K562 (cell line): Measurements from ENCODE around the gene ATRIP. TPM values are rescaled to one million over a fixed set of nuclear protein-coding genes. Genes with fewer than 3 reads are reported as not detected.

Experiments
- EP400 ChIP-seq: fragments of 450-650 bp; IDR thresholded peaks from 2 replicates; pipeline ENCODE4 v1.6.1; 2017; ENCODE audit warnings: antibody characterized with exemption, mild to moderate bottlenecking, moderate library complexity
- ETV6 ChIP-seq, 3 experiments: fragments of 150-350 bp in 1 of 3; sonication (generic) in 1 of 3; formaldehyde crosslinking in 1 of 3; IDR thresholded peaks; 2 replicates each; pipeline versions ENCODE4 v1.6.1 to v1.8.0; 2014 to 2022; ENCODE audit warnings: borderline replicate concordance in 2 of 3, low read depth in 2 of 3, antibody characterized with exemption in 1 of 3, low read length in 1 of 3, mild to moderate bottlenecking in 1 of 3, missing genetic modification reagents in 1 of 3
- FOXA3 ChIP-seq, 2 experiments: fragments of 450-650 bp in 1 of 2; sonication (generic) in 1 of 2; formaldehyde crosslinking; IDR thresholded peaks in 1 of 2; conservative IDR thresholded peaks in 1 of 2; 2 replicates each; pipeline versions ENCODE4 v1.4.0 to v1.8.0; 2020 to 2022; ENCODE audit warnings: mild to moderate bottlenecking in 2 of 2, missing genetic modification reagents in 1 of 2
- JUNB ChIP-seq: fragments of 450-650 bp; formaldehyde crosslinking; conservative IDR thresholded peaks from 2 replicates; pipeline ENCODE4 v1.4.0; 2020; ENCODE audit warnings: mild to moderate bottlenecking
- KDM2B ChIP-seq: fragments of 250-450 bp; sonication (Bioruptor Pico); IDR thresholded peaks from 2 replicates; pipeline ENCODE4 v1.8.0; 2021; ENCODE audit warnings: mild to moderate bottlenecking, moderate library complexity
- KDM4B ChIP-seq, 2 experiments: fragments of 450-650 bp in 1 of 2; sonication (generic) in 1 of 2; IDR thresholded peaks; 2 replicates each; pipeline ENCODE4 v1.6.1; 2016 to 2017; ENCODE audit warnings: borderline replicate concordance in 2 of 2, antibody characterized with exemption in 1 of 2, low read depth in 1 of 2, mild to moderate bottlenecking in 1 of 2
- NCOA4 ChIP-seq: fragments of 450-650 bp; IDR thresholded peaks from 2 replicates; pipeline ENCODE4 v1.6.1; 2018; ENCODE audit warnings: mild to moderate bottlenecking; ENCODE audit not compliant: partially characterized antibody
- POLR2AphosphoS2 ChIP-seq: IDR thresholded peaks from 2 replicates; pipeline ENCODE4 v1.6.1; 2012; ENCODE audit warnings: low read length, improper control_type of control experiment
- REST ChIP-seq, 2 experiments: fragments of 450-650 bp; formaldehyde crosslinking in 1 of 2; IDR thresholded peaks; 2 replicates each; pipeline versions ENCODE4 v1.4.0 to v1.6.1; 2014 to 2020; ENCODE audit warnings: mild to moderate bottlenecking in 2 of 2, borderline replicate concordance in 1 of 2, low read depth in 1 of 2
- TRIM24 ChIP-seq, 2 experiments: fragments of 450-650 bp; IDR thresholded peaks; 2 replicates each; pipeline ENCODE4 v1.6.1; 2016
- YY1 ChIP-seq, 3 experiments: IDR thresholded peaks; 2 replicates each; pipeline ENCODE4 v1.6.1; 2011; ENCODE audit warnings: low read length in 2 of 3, mild to moderate bottlenecking in 2 of 3, moderate library complexity in 2 of 3, borderline replicate concordance in 1 of 3, control low read depth in 1 of 3, low read depth in 1 of 3; ENCODE audit not compliant: insufficient read depth in 3 of 3, insufficient replicate concordance in 2 of 3, control insufficient read depth in 1 of 3, insufficient read length in 1 of 3; ENCODE audit errors: extremely low read depth in 1 of 3
- ZNF232 ChIP-seq: sonication (generic); formaldehyde crosslinking; IDR thresholded peaks from 2 replicates; pipeline ENCODE4 v1.8.0; 2022; ENCODE audit warnings: mild to moderate bottlenecking, missing genetic modification reagents
- ZNF551 ChIP-seq: fragments of 250-450 bp; sonication (Bioruptor Pico); IDR thresholded peaks from 2 replicates; pipeline ENCODE4 v1.5.0; 2021; ENCODE audit warnings: mild to moderate bottlenecking, moderate library complexity
- ZNF707 ChIP-seq: fragments of 250-450 bp; sonication (Bioruptor Pico); conservative IDR thresholded peaks from 2 replicates; pipeline ENCODE4 v1.8.0; 2022; ENCODE audit warnings: inconsistent platforms, mild to moderate bottlenecking, moderate library complexity
- ZNF717 ChIP-seq: fragments of 250-450 bp; sonication (Bioruptor Pico); IDR thresholded peaks from 2 replicates; pipeline ENCODE4 v1.5.0; 2021
- ZNF76 ChIP-seq: fragments of 250-450 bp; sonication (Bioruptor Pico); IDR thresholded peaks from 2 replicates; pipeline ENCODE4 v1.4.0; 2020; ENCODE audit warnings: mild to moderate bottlenecking, moderate library complexity, borderline replicate concordance
- polyA plus RNA-seq, 8 experiments: library from polyadenylated mRNA; depleted of rRNA in 4 of 8; stranded (reverse) in 5 of 8; unstranded in 3 of 8; fragments of >200 nt; fragmentation: Nextera tagmentation in 2 of 8; fragmentation: Illumina TruSeq in 1 of 8; extraction: Ambion mirVana in 2 of 8; extraction: Trizol in 1 of 8; gene quantifications; 2 replicates each; pipeline versions ENCODE4 v1.2.1 to v1.2.3, GENCODE V29; 2011 to 2014; ENCODE audit warnings: inconsistent platforms in 1 of 8, missing spikeins in 1 of 8
- total RNA-seq, 7 experiments: library from RNA; depleted of rRNA in 6 of 7; stranded (reverse); fragments of >200 nt in 6 of 7; fragmentation: Illumina TruSeq in 2 of 7; extraction: Trizol in 2 of 7; gene quantifications; 2 replicates each; pipeline versions ENCODE4 v1.2.1 to v1.2.3, GENCODE V29; 2011 to 2021; ENCODE audit warnings: low replicate concordance in 1 of 7
- TF ChIP-seq, protein P1 (sequence below): fragments of 450-650 bp; IDR thresholded peaks from one replicate; pipeline ENCODE4 v1.6.1; 2018; ENCODE audit warnings: mild to moderate bottlenecking, moderate library complexity; ENCODE audit not compliant: partially characterized antibody

The ATRIP gene
- total and polyA plus RNA-seq, 9 of the 15 experiments (the other 6 are each of a cell fraction or from before 2014, with no cell fraction given), result 1.7 to 15.7 (median 10.5) TPM

DNA sequence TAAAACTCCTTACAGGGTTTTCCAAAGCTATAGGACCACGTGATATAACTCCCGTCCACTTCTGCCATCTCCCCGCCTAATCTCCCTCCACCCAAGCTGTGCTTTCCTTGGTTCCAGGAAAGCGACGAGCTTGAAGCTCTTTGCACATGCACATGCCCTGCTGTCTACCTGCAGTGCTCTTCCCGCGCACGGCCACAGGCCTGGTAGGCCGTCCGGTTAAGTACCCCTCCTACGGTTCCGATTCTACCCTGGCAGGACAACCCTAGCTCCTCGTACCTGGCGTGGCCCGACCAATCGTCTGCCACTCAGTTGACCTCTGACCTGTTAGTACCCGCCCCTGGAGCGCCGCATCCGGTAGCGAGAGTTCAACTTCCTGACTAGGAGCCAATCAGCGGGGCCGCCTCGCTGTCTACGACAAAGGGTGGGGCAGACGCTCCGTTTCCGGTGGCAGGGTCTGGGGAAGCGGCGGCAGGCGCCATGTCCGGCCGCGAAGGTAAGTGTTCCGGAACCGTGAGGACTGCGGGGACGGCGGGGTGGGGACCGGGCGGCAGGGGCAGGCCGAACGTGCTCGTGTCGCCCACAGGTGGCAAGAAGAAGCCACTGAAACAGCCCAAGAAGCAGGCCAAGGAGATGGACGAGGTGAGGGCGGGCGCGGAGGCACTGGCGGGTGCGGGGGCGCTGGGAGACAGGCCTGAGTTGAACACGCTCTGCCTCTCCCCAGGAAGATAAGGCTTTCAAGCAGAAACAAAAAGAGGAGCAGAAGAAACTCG, 6.5 kb upstream of the ATRIP start, which contains the start of the genes CCDC51 and TMA7 (continued):
- TF ChIP-seq KDM4B (IDR thresholded peaks at IDR 0.05; ENCODE audit: borderline replicate concordance in 2 of 2, low read depth in 1 of 2) (peak in 1 of 2 experiments; percentile 51; a peak in 1 of 4 replicates), ZNF232 (CRISPR knock-in tag) (no peak), JUNB (CRISPR knock-in tag) (no peak), KDM2B (CRISPR knock-in tag) (no peak), POLR2AphosphoS2 (no peak), REST (IDR thresholded peaks at IDR 0.05; ENCODE audit: borderline replicate concordance) (no peak), REST (CRISPR knock-in tag; IDR thresholded peaks at IDR 0.05; ENCODE audit: low read depth) (no peak), YY1 (IDR thresholded peaks at IDR 0.05; ENCODE audit: borderline replicate concordance in 1 of 3, control insufficient read depth in 1 of 3, extremely low read depth in 1 of 3, insufficient read depth in 3 of 3, insufficient read length in 1 of 3, insufficient replicate concordance in 2 of 3, low read depth in 1 of 3, low read length in 2 of 3) (peak; percentile 32 to 91 (median 85)), TRIM24 (IDR thresholded peaks at IDR 0.05) (no peak), EP400 (peak; percentile 88), ZNF717 (CRISPR knock-in tag) (no peak), NCOA4 (no peak), ETV6 (IDR thresholded peaks at IDR 0.05; ENCODE audit: borderline replicate concordance in 1 of 2, low read depth in 2 of 2, low read length in 1 of 2) (no peak), ETV6 (CRISPR knock-in tag; IDR thresholded peaks at IDR 0.05; ENCODE audit: borderline replicate concordance) (no peak), FOXA3 (CRISPR knock-in tag; conservative IDR thresholded peaks at IDR 0.05 in 1 of 2, IDR thresholded peaks at IDR 0.05 in 1 of 2) (no peak), ZNF551 (CRISPR knock-in tag) (no peak), ZNF76 (CRISPR knock-in tag) (no peak), ZNF707 (CRISPR knock-in tag) (no peak)
- TF ChIP-seq, protein P1, sequence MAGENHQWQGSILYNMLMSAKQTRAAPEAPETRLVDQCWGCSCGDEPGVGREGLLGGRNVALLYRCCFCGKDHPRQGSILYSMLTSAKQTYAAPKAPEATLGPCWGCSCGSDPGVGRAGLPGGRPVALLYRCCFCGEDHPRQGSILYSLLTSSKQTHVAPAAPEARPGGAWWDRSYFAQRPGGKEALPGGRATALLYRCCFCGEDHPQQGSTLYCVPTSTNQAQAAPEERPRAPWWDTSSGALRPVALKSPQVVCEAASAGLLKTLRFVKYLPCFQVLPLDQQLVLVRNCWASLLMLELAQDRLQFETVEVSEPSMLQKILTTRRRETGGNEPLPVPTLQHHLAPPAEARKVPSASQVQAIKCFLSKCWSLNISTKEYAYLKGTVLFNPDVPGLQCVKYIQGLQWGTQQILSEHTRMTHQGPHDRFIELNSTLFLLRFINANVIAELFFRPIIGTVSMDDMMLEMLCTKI, result no peak
